Activated CD8-positive, alpha-beta memory T cell treated with anti-CD3 and anti-CD28 coated beads for 36 hours (primary cell): ENCODE results near the gene ACAP3. TPM values are rescaled to one million over a fixed set of nuclear protein-coding genes. Genes with fewer than 3 reads are reported as not detected.

Source experiments
- CTCF ChIA-PET: fragments of 350-600 bp; sonication (Branson Sonifier 250); formaldehyde crosslinking; loops from one replicate; lab custom pipeline; 2021; ENCODE audit warnings: antibody characterized with exemption; lab: Charles Lee
- POLR2A ChIA-PET: fragments of 350-600 bp; sonication (Branson Sonifier 250); formaldehyde crosslinking; loops from one replicate; lab custom pipeline; 2021; ENCODE audit warnings: antibody characterized with exemption; lab: Charles Lee
- total RNA-seq, 2 experiments: library from RNA; stranded (reverse); gene quantifications; one replicate each; pipeline ENCODE4 v1.2.3, GENCODE V29; 2021

ACAP3 gene
- total RNA-seq, 2 experiments from 2014 or later = 33.6 to 38.3 TPM

GRCh38 chr1:1295154-1295923 lies 12.4 kb downstream of the ACAP3 start:
- ChIA-PET CTCF (interaction anchor here (1.1 to 1.9 kb wide), 2 partner anchors 142 to 173 kb away, joined by 3 to 5 read pairs; no protein-coding TSS in a partner anchor), POLR2A (no interaction called here)

GRCh38 chr1:1294250-1294890 lies 13.4 kb downstream of the ACAP3 start:
- CTCF ChIA-PET = interaction anchor here (1.1 to 1.9 kb wide), 2 partner anchors 143 to 172 kb away, joined by 3 to 5 read pairs; no protein-coding TSS in a partner anchor
- POLR2A ChIA-PET = no interaction called here

- POLR2A ChIA-PET = no interaction called here
- CTCF ChIA-PET = no interaction called here
These were observed 14.2 kb downstream of the ACAP3 start for GRCh38 chr1:1293263-1294249.

GRCh38 chr1:1292851-1293250 lies 14.9 kb downstream of the ACAP3 start:
- ChIA-PET CTCF (no interaction called here), POLR2A (no interaction called here)

- POLR2A ChIA-PET = interaction anchor here (1.0 kb wide), 1 partner anchor 19 kb away, joined by 3 read pairs; the partner anchor contains the start of gene UBE2J2
These were observed 15.3 kb downstream of the ACAP3 start for GRCh38 chr1:1292442-1292779.

GRCh38 chr1:1291548-1292441 lies 15.9 kb downstream of the ACAP3 start:
- ChIA-PET CTCF (interaction anchor here (0.7 to 2.8 kb wide), 17 partner anchors 9 to 307 kb away, joined by 3 to 41 read pairs (median 3); partner anchors contain the start of gene UBE2J2), POLR2A (interaction anchor here (1.0 kb wide), 1 partner anchor 18 kb away, joined by 3 read pairs; the partner anchor contains the start of gene UBE2J2)

More at GRCh38 chr1:1292442-1292779, 15.3 kb downstream of the ACAP3 start:
- CTCF ChIA-PET = interaction anchor here (0.7 to 2.8 kb wide), 11 partner anchors 8 to 260 kb away, joined by 3 to 41 read pairs (median 3); partner anchors contain the start of gene UBE2J2

GRCh38 chr1:1291023-1291528 lies 16.7 kb downstream of the ACAP3 start:
- CTCF ChIA-PET = interaction anchor here (1.0 to 2.8 kb wide), 13 partner anchors 10 to 307 kb away, joined by 3 to 41 read pairs (median 5); partner anchors contain the start of gene UBE2J2
- POLR2A ChIA-PET = interaction anchor here (1.0 kb wide), 1 partner anchor 18 kb away, joined by 3 read pairs; the partner anchor contains the start of gene UBE2J2

GRCh38 chr1:1290238-1290731 lies 17.4 kb downstream of the ACAP3 start:
- ChIA-PET CTCF (interaction anchor here (1.0 to 2.8 kb wide), 7 partner anchors 169 to 306 kb away, joined by 3 to 41 read pairs (median 4); no protein-coding TSS in a partner anchor), POLR2A (interaction anchor here (0.7 kb wide), 1 partner anchor 39 kb away, joined by 3 read pairs; no protein-coding TSS in a partner anchor)

GRCh38 chr1:1287288-1288110 lies 20.2 kb downstream of the ACAP3 start:
- POLR2A ChIA-PET = no interaction called here
- CTCF ChIA-PET = no interaction called here

- ChIA-PET CTCF (no interaction called here), POLR2A (no interaction called here)
These were observed 21.1 kb downstream of the ACAP3 start for GRCh38 chr1:1286313-1287261.

- ChIA-PET POLR2A (no interaction called here), CTCF (interaction anchor here (0.6 kb wide), 1 partner anchor 272 kb away, joined by 3 read pairs; no protein-coding TSS in a partner anchor)
These were observed 22.0 kb downstream of the ACAP3 start for GRCh38 chr1:1285611-1286311.

- POLR2A ChIA-PET = no interaction called here
- CTCF ChIA-PET = interaction anchor here (0.6 kb wide), 1 partner anchor 273 kb away, joined by 3 read pairs; no protein-coding TSS in a partner anchor
These were observed 22.6 kb downstream of the ACAP3 start for GRCh38 chr1:1285102-1285571.

- ChIA-PET POLR2A (no interaction called here), CTCF (no interaction called here)
These were observed 23.3 kb downstream of the ACAP3 start for GRCh38 chr1:1284221-1285101.

GRCh38 chr1:1283821-1284220 lies 23.9 kb downstream of the ACAP3 start:
- ChIA-PET CTCF (interaction anchor here (0.9 kb wide), 1 partner anchor 18 kb away, joined by 4 read pairs; no protein-coding TSS in a partner anchor), POLR2A (no interaction called here)
